ENCODE results near the gene FAM47E. TPM values are rescaled to one million over a fixed set of nuclear protein-coding genes. Genes with fewer than 3 reads are reported as not detected.

Gene FAM47E
- total RNA-seq, 1 donor from 2014 or later = 3.8 TPM

DNA sequence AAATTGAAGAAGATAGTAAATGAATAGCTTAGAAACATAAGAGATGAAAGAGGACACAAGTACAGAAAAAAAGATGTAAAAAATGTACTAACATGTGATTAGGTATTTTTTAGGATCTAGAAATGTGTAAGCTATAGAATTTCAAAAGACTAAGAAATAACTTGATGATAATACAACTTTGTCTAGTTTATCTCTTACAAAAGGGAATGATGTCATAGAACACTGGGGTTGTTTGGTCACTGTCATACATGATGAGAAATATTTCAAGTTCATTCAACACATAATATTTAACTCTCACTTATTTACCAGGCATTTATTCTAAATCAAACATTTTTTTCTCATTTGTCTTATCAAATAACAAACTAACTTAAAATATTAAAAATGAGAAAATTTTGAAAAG is 73.6 kb downstream of the FAM47E start:
- Mint-ChIP-seq H3K27ac (no peak overlapping the region), H3K9me3 (peaks cover 25% of the 10 kb centered on the region), H3K4me1 (ENCODE audit: unreplicated experiment) (no peaks in the 10 kb centered on the region), H3K27me3 (no peaks in the 10 kb centered on the region), H3K36me3 (no peaks in the 10 kb centered on the region), H3K4me3 (no peak overlapping the region)
- DNase-seq (ENCODE audit: extremely low spot score, unreplicated experiment) = no peak
- TF ChIP-seq, protein P1, sequence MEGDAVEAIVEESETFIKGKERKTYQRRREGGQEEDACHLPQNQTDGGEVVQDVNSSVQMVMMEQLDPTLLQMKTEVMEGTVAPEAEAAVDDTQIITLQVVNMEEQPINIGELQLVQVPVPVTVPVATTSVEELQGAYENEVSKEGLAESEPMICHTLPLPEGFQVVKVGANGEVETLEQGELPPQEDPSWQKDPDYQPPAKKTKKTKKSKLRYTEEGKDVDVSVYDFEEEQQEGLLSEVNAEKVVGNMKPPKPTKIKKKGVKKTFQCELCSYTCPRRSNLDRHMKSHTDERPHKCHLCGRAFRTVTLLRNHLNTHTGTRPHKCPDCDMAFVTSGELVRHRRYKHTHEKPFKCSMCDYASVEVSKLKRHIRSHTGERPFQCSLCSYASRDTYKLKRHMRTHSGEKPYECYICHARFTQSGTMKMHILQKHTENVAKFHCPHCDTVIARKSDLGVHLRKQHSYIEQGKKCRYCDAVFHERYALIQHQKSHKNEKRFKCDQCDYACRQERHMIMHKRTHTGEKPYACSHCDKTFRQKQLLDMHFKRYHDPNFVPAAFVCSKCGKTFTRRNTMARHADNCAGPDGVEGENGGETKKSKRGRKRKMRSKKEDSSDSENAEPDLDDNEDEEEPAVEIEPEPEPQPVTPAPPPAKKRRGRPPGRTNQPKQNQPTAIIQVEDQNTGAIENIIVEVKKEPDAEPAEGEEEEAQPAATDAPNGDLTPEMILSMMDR (conservative IDR thresholded peaks at IDR 0.05) = no peak

DNA sequence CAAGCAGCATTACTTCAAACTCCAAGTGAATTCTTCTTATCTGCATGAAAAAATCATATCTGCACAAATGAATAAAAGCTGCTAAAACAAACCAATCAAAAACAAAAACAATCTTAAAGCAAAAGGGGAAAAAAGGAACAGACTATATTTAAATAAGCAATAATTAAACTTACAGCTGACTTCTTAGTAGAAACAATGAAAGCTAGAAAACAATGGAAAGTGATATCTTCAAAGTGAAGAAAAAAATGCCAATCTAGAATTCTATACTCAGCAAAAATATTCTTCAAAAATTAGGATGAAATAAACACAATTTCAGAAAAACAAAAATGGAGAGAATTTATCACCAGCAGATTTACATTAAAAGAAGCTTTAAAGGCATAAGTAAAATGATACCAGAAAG is 75.0 kb downstream of the FAM47E start:
- DNase-seq (ENCODE audit: extremely low spot score, unreplicated experiment) = no peak
- Mint-ChIP-seq H3K9me3 (peaks cover 13% of the 10 kb centered on the region), H3K27me3 (no peaks in the 10 kb centered on the region), H3K4me1 (ENCODE audit: unreplicated experiment) (no peaks in the 10 kb centered on the region), H3K27ac (no peak overlapping the region), H3K4me3 (no peak overlapping the region), H3K36me3 (no peaks in the 10 kb centered on the region)
- TF ChIP-seq, protein P1 (conservative IDR thresholded peaks at IDR 0.05) = no peak

Other genes starting within 250 kb of the FAM47E start
- not detected in 2 replicates for gene CXCL9, start 244.2 kb upstream of the FAM47E start, total RNA-seq (ENCODE audit: low replicate concordance)
- 0.31 and 0.60 TPM in 2 replicates for gene CXCL10, start 228.2 kb upstream of the FAM47E start, total RNA-seq (ENCODE audit: low replicate concordance)
- not detected in 2 replicates for gene CXCL11, start 215.7 kb upstream of the FAM47E start, total RNA-seq (ENCODE audit: low replicate concordance)
- not detected in 2 replicates for gene ART3, start 177.0 kb upstream of the FAM47E start, total RNA-seq (ENCODE audit: low replicate concordance)
- gene NUP54, start 103.3 kb upstream of the FAM47E start, total RNA-seq (ENCODE audit: low replicate concordance) = 38.0 and 55.4 TPM in 2 replicates
- gene SCARB2, start 37.9 kb upstream of the FAM47E start, total RNA-seq (ENCODE audit: low replicate concordance) = 102 and 107 TPM in 2 replicates
- gene STBD1, start 55.0 kb downstream of the FAM47E start, total RNA-seq (ENCODE audit: low replicate concordance) = 4.1 and 6.1 TPM in 2 replicates
- not detected in 2 replicates for gene CCDC158, start 169.4 kb downstream of the FAM47E start, total RNA-seq (ENCODE audit: low replicate concordance)
- 32.1 and 38.6 TPM in 2 replicates for gene SHROOM3, start 183.5 kb downstream of the FAM47E start, total RNA-seq (ENCODE audit: low replicate concordance)